HG03135 (cell line): ENCODE measurements around the gene TTLL10.

Experiments
- ATAC-seq: cut with Tn5 transposase; IDR thresholded peaks from one replicate; pipeline ENCODE4 v1.9.1; 2021; ENCODE audit warnings: mild to moderate bottlenecking, moderate library complexity; ENCODE audit not compliant: unreplicated experiment

TTLL10 gene

DNA sequence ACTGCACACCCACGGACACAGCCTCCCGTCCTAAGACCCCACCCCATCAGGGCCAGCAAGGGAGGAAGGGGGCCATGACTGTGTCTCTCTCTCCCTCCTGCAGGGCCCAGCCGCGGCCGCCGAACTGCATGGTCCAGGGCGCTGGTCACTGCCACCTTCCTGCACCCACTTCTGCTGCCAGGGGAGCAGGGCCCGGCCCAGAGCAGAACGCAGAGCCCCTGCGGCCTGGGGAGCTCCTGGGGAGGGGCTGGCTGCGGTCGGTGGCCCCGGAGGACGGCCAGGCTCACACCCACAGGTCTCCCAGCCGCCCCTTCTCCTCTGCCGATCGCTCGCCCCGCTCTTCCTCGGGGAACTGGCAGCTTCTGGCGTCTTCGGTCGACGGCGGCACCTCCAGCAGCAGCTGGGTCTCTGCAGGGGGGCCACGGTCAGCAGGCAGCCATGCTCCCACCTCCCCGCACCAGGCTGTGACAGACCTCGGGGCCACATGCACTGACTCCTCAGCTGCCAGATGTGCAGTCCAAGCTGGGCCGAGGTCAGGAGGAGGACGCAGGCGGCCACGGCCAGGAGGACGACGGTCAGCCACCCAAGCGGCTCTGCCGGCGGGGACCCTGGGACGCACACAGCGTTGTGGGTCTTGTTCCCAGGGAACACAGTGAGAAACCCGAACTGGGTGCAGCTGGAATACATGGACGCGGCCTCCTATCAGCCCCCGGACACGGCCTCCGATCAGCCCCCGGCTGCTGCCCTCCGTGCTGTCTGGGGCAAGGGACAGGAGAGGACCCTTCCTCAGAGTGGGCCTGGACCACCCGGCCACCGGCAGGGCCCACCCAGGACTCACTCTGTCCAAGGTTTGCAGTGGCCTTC is 30.1 kb downstream of the TTLL10 start:
- ATAC-seq = no peak

DNA sequence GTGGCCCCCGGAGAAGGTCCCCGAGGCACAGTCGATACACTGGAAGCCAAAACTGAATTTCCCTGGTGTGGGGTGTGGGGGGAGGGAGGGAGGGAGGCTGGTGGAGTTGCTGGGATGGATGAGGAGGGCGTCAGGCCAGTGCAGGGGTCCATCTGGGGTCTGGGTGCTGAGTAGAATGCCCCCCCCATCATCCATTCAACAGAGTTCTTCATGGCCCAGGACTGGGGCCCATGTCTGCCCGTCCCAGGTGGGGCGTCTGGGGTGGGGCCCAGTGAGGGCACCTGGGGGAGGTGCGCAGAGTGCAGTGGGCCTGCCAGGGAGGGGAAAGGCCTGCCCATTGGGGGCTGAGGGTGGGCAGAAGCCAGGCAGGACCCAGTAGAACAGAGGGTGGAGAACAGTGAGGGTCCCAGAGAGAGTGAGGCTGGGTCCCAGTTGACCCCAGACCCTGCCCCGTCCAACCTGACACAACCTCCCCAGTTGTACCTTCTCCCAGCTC is 30.8 kb downstream of the TTLL10 start:
- ATAC-seq = no peak

DNA sequence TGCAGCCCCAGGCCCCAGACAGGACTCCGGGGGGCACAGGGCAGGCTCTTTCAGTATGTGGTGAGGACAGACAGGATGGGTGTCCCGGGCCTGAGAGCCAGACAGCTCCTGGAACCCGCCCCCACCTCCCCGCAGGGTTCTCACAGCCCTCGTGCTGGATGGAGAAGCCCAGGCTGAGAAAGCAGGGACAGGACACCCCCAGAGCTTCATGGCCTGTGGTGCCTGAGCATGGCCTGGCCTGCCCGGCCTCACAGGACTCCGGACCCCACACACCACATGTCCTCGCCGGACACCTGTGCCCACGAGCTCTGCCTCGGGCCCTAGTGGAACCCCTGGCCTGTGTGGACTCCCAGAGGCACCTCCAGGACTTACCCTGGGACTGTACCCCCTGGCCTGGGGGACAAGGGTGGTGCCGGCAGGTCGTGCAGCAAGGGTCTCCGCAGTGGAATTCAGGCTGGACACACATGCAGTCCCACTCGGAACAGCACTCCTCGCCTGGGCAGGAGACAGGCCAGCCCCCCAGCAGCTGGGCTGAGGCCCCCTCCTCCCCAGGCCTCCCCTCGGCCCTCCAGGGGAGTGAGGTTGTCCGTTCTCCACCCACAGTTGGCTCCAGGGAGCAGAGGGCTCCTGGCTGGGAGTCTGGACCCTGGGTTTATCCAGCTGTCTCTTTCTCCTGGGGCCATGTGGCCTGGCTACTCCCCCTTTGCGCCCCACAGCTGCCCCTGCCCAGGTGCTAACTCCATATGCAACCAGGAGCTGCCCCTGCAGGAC is 31.5 kb downstream of the TTLL10 start:
- ATAC-seq = no peak

DNA sequence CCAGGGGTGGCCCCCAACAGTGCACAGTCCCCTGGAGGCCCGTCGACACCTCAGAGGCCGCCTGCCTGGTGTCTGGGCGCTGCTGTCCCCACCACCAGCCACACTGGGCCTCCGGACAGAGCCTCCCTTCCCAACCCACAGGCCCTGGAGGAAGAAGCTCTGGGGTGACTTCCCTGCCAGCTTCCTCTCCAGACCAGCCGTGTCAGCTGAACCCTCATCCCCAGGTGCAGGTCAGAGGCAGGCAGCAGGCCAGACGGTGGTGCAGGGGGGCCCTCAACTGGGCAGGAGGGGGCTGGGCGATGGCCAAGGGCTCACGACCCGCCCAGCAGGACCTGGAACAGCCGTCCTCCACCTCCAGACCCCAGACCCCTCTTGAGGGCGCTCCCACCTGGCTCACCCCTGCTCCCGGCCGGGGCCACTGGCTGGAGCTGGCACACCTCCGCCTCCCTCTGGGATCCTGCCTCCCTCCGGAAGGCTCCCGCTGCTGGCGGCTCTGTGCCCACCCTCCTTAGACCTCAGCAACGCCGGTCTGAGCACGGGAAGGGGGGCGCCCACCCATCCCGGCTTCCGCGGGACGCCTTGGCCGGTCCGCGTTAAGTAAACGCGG is 32.2 kb downstream of the TTLL10 start:
- no peak for ATAC-seq

DNA sequence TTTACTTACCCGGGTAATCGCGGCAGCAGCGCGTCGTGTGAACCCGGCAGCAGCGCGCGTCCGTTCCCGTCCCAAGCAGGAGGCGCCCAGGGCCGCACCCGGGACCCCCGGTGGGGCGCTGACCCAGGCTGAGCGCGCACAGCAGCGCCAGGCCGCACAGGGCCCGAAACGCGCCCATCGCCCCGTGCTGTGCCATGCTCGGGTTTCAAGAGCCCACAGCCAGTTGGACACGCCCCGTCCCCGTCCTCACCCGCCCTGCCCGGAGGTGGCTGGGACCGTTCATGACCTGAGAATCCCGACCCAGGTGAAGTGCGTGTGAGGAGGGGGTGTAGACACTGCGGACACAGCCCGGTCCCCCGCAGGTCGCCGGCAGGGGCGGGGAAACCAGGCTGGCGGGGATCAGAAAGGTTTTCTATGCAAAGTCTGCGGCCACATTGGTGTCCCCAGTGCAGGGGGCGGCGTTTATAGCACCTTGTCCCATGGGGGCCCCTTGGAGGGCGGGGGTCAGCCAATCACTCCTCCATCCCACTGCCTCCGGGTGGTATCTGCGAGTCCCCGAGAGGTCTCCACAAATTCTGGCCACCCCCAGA is 32.8 kb downstream of the TTLL10 start, which contains the start of gene TNFRSF18:
TNFRSF18 (minus strand) TSS at position 217 of the 590 bp plus-strand sequence; CDS start at position 196, 21 bp downstream.
- no peak for ATAC-seq

DNA sequence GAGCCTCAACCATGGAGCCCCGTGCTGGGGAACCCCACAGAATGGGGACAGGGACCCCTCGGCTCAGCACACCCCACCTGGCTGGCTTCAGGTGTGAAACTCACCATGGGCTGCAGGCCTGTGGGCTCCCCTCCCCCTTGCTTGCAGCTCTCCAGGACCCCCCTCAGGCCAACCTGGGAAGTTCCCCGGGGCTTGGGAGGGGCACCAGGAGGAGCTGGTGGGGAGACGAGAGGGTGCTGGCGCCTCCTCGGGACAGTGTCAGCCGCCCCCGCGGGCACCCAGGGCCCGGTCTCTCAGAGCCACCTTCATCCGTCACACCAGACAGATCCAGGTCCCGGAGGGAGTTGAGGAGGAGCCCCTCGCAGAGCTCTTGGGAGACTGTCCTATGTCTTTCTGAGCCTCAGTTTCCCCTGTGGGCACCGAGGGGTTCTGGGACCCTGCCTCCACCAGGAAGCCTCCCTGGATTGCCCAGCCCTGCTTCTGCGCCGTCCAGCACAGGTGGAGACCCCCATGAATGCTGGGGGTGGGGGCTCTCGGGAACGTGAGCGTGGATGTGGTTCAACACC is 33.4 kb downstream of the TTLL10 start:
- no peak for ATAC-seq

DNA sequence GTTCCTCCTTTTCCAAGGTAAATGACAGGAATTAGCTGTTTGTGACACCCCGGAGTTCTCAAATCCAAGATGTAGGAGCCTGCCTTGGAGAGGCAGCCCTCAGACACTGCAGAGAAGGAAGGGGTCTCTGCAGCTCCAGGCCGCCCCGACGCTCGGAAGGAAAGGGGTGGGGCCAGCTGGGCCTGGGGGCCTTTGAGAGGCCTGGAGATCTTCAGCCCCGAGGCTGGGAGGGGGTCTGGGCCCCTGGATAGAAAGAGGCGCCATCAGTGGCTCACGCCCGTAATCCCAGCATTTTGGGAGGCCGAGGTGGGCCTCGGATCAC is 33.9 kb downstream of the TTLL10 start:
- no peak for ATAC-seq

DNA sequence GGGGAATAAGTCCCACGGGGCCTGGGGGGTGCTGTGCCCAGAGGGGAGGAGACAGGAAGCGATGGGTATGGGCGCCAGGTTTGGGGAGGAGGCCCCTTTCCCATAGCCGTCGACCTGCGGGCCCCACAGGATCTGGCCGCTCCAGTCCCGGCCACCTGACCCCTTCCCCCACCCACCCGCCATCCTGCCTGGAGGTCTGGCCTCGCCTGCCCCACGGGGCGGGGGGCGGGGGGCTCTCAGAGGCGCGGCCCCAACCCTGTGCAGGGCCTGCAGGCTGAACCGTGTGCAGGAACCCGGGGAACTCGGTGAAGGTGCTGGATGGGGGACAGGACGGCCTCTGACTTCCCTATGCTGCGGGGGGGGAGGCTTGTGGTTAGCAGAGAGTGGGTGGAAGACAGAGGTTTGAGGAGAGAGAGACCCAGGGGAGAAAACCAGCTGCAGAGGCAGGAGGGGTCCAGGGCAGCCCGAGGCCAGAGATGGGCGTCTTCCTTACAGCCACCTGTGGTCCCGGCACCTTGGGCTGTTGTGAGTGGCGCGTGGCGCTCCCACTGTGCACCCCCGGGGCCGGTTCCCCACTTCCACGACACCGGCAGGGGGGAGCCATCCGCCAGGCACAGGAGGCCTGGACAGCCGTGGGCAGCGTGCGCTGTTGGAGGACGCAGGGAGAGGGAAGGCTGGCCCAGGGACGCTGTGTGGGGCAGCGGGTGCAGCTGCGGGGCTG is 35.2 kb downstream of the TTLL10 start:
- no peak for ATAC-seq

DNA sequence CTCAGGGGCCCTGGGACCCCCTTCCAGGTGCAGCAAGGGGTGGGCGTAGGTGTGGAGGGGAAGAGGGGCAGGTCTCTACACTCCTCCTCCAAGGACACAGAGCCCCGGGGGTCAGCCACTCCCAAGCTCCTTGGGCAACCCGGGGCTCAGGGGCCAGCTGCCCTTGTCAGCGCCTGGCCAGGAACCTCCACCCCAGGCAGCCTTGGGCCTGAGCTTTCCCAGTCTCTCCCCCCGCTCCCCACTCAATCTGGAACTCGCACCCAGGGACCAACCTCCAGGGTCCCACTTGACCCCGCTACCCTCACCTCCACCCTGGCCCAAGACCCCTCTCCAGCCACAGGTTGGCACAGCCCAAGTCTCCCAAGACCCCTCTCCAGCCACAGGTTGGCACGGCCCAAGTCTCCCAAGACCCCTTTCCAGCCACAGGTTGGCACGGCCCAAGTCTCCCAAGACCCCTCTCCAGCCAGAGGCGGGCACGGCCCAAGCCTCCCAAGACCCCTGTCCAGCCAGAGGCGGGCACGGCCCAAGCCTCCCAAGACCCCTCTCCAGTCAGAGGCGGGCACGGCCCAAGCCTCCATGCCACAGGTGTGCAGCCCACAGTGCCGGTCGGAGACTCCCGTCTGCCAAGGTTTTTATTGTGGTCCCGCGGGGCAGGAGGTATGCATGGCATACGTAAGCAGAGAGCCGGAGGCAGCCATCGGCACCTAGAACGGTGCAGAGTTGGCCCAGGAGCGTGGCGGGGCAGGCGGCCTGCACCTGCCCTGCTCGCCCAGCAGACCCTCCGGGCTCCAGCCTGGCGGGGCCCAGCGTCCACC is 37.3 kb downstream of the TTLL10 start:
- no peak for ATAC-seq

DNA sequence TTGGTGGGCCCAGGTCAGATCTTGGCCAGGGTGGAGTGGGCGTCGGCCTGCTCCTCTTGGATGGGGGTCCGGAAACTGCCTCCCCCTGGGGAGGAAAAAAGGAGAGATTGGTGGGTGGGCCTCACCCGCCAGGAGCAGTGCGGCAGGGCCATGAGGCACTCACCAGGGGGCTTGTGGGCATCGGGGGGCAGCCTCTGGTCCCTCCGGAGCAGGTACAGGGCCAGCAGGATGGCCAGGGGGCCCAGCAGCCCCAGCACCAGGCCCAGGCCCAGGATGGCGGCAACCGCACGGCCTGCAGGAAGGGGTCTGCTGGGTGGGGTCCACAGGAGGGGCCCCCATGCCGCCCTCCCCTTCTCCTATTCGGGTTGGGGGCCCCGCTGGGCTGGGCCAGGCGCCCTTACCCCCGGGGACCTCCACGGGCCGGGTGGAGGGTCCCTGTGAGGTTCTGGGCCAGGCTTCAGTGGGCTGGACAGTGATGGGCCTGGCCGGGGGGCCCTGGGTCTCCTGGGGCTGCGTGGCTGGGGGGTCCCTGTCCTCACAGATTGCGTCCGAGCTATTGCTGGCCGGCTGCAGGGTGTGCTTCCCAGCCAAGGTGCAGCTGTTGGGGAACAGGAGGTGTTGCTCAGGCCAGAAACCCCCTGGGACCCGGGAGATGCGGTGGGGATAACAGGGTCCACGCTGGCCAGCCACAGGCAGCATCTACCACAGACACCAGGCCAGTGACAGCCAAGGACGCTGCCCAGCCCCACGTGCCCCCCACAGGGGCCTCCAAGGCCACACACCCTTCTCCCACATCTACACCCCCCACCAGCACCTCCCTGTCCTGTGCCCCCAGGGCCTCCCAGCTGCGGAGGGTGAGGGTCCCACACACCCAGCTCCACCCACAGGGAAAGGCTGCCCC is 38.1 kb downstream of the TTLL10 start:
- ATAC-seq = no peak

DNA sequence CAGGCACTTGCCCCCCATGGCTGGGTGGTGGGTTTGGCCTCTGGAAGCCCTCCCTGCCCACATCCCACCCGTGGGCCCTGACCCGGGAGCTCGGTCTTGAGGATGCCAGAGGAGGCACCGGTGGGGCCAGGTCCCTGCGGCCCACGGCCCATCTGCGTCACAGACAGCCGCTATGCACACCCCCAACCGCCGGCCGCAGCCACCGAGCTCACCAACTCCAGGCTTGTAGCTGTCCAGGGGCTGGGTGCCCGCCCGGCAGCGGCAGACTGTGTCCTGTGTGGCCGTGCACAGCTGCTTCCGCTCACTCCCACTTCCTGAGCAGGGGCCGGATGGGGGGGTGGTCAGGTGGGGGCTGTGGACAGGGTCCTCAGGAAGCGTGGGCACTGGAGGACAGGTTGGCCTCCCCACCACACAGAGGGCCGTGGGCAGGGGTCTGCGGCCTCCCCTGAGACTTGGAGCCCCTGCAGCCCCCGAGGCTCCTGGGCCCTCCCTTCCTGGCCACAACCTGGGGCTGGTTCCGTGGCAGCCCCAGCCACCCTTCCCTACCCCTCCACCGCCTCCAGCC is 39.2 kb downstream of the TTLL10 start:
- no peak for ATAC-seq

DNA sequence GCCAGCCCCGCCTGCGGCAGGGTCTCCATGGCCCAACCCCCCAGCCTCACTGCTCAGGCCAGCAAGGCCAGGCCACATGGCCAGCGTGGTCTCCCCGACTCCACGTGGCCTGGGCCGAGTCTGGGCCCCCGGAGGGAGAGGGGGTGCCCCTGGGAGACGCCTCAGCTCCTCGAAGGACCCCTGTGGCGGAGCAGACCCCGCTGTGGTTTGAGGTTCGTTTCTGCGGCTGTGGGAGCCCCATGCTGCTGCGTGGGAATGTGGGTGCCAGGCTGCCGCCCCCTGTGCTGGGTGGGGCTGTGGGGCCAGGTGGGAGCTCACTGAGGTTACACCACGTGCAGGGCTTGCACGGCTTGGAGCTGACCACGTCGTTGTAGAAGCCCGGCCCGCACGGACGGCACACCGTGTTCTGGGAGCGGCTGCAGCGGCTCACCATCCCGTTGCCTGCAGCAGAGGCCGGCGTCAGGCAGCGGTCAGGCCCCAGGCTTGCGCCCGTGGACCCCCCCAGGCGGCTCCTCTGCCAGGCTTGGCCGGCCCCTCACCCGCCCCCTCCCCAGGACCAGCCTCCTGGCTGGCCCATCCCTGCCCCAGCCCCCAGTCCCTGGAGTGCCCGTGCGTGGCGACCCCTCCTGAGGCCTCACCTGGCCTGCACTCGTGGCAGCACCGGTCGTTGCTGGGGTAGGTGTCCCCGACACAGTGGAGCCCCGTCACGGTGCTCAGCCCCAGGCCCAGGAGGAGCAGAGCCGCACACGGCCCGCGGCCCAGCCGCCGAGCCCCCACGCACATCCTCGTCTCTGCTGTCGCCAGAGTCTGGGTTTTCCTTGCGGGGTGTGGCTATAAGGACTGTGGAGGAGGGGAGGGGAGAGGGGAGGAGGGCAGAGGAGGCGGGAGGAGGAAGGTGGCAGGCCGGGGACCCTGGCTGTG is 39.9 kb downstream of the TTLL10 start, which contains the start of gene TNFRSF4:
TNFRSF4 (minus strand) TSS at position 809 of the 921 bp plus-strand sequence; CDS start at position 783, 26 bp downstream.
- ATAC-seq = no peak

DNA sequence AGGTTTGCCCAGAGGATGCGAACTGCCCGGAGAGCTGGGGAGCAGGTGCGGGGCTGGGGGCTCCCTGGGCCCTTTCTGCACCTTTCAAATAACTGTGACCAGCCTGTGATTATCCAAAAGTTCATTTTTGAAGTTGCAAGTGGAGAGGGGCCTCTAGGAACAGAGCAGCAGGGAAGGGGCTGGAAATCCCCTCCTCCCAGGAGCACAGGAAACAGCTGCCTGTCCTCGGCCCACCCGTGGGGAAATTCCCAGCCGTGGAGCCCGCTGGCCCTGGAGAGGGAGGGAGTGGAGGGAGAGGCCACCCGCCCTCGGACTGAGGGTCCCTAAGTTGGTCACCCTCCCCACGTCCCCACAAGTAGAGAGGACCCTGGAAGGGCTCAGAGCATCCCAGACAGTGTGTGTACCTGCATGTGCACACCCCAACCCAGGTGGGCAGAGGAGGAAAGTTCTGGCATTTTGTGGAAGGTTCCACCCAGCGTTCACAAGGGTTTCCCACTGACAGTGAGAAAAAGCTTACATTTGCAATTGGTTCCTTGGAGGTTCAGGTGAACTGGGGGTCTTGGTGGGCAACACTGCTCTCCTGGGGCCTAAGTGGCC is 41.5 kb downstream of the TTLL10 start:
- ATAC-seq = no peak

DNA sequence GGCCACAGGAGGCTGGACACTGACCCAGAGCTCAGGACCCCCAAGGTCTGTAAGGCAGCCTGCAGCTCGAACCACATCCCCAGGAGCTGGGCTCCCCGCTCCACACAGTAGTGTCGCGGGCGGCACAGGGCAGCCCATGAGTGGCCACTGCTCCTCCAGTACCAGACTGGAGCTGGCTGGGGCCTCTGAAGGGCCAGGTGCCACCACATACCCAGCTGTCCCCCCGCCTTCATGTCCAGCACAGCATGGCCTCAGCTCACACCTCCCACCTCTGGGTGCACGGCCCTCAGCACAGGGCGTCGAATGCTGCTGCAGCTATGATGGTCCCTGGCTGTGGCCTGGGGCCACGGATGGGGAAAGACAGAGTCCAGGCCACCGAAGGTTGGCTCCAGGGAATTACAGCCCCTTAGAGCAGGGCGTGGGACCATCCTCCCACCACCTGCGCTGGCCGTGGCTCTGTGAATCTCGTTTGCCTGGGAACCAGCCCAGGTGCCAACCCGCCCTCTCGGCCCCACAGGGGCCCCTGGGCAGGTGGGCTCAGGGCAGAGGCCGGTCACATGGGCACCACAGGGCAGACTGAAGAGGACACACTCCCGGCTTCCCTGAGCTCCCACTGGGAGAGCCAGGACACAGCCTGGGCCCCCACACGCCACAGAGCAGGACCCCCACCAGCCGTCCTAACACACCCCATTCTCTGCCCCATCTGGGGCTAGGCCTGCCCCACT is 42.4 kb downstream of the TTLL10 start:
- ATAC-seq = no peak

DNA sequence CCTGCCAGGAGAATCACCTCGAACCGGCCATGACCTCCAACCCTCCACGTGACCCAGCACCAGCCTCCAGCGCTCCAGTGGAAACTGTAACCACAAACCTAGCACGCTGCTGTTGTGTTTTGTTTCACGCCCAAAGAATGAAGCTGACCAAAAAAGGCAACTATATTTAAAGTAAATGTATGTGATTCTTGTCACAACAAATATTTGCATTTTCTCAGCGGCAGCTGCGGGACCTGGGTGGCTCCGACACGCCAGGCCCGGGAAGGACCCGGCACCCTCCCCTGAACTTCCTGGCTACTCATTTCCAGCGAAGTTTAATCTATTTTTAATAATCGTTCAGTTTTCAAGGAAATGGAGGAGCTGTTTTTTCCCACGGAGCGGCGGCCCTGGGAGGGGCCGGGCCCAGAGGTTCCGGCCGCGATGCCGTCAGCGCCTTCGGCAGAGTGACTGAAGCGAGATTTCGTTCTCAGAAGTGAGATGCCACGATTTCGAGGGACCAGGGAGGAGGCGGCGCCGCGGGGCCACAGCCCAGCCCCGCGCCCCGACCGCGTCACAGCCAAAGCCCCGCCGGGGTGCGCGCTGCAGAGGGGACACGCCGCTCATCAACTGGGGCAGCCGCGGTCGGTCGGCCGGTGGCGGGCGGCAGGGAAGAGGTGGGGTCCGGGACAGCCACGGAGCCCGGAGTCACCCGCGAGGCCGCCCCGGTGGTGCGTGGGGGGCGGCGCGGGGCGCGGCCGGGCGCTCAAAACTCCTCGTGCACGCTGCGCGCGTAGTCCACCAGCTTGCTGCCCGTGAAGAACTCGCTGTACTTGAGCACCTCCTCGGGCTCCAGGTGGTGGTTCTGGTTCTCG is 43.3 kb downstream of the TTLL10 start:
- ATAC-seq = no peak
